ENCODE measurements around the gene TLR9.

The TLR9 gene

GRCh38 chr3:52190294-52191074 lies 35.0 kb downstream of the TLR9 start:
- H3K4me3 ChIP-seq, result no peak overlapping the region
- H3K27me3 ChIP-seq, result no peaks in the 10 kb centered on the region
- TF ChIP-seq Cebpa-rat (IDR thresholded peaks at IDR 0.05), result no peak
- H3K4me2 ChIP-seq, result peak overlapping the region in 2 of 11 experiments; percentile 45 to 73; a peak in 5 of 22 replicates
- peaks cover 5 to 62% (median 29%) of the 10 kb centered on the region in 10 experiments; a peak in 18 of 20 replicates for H3K4me1 ChIP-seq
- H3K9me3 ChIP-seq (replicated peaks in 1 of 11), result no peaks in the 10 kb centered on the region
- H4K20me1 ChIP-seq, result no peaks in the 10 kb centered on the region
- peak overlapping the region in 4 of 11 experiments; percentile 43 to 56 (median 46); a peak in 6 of 22 replicates for H3K27ac ChIP-seq
- H3K9ac ChIP-seq, result no peak overlapping the region
- H3K36me3 ChIP-seq, result no peaks in the 10 kb centered on the region

GRCh38 chr3:52188556-52188955 lies 36.9 kb downstream of the TLR9 start:
- peaks cover 20 to 66% (median 44%) of the 10 kb centered on the region in 10 experiments for H3K4me1 ChIP-seq
- H3K4me3 ChIP-seq, result no peak overlapping the region
- no peak overlapping the region for H3K9ac ChIP-seq
- H4K20me1 ChIP-seq, result no peaks in the 10 kb centered on the region
- no peaks in the 10 kb centered on the region for H3K9me3 ChIP-seq (replicated peaks in 1 of 11)
- no peaks in the 10 kb centered on the region for H3K36me3 ChIP-seq
- no peak for TF ChIP-seq Cebpa-rat (IDR thresholded peaks at IDR 0.05)
- no peaks in the 10 kb centered on the region for H3K27me3 ChIP-seq
- H3K4me2 ChIP-seq, result peak overlapping the region in 4 of 11 experiments; percentile 33 to 73 (median 44); a peak in 6 of 22 replicates
- peak overlapping the region in 1 of 11 experiments; percentile 56; a peak in 1 of 22 replicates for H3K27ac ChIP-seq

DNA sequence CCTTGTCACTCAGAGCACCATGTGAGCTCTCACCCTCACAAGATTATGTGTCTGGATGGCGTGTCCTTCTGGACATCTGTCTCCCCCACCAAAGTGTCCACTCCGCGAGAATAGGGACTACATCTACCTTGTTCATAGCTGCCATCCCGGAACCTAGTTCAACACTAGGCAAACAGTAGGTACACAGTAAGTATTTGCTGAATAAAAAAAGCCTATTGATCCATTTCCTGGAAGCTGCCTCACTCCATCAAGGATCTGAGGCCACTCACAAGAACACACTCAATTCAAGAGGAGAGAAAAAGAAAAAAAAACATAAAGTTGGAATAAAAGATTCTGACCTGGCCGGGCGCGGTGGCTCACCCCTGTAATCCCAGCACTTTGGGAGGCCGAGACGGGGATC lies 38.7 kb downstream of the TLR9 start:
- no peak for TF ChIP-seq Cebpa-rat (IDR thresholded peaks at IDR 0.05)
- Histone ChIP-seq H3K4me1 (peaks cover 33 to 68% (median 49%) of the 10 kb centered on the region in 10 experiments), H3K4me3 (no peak overlapping the region), H3K9me3 (replicated peaks in 1 of 11) (no peaks in the 10 kb centered on the region), H3K27ac (peak overlapping the region in 8 of 11 experiments; percentile 13 to 73 (median 64); a peak in 12 of 22 replicates), H3K4me2 (peak overlapping the region in 6 of 11 experiments; percentile 60 to 85 (median 76); a peak in 5 of 22 replicates), H3K9ac (peak overlapping the region in 2 of 11 experiments; percentile 15 to 32; a peak in 2 of 22 replicates), H4K20me1 (no peaks in the 10 kb centered on the region), H3K27me3 (no peaks in the 10 kb centered on the region), H3K36me3 (no peaks in the 10 kb centered on the region)

- Histone ChIP-seq H3K4me2 (peak overlapping the region; percentile 17 to 85 (median 60); a peak in 20 of 22 replicates), H3K27me3 (no peaks in the 10 kb centered on the region), H3K4me3 (no peak overlapping the region), H3K9me3 (replicated peaks in 1 of 11) (no peaks in the 10 kb centered on the region), H4K20me1 (no peaks in the 10 kb centered on the region), H3K4me1 (peaks cover 33 to 71% (median 50%) of the 10 kb centered on the region in 10 experiments), H3K9ac (peak overlapping the region in 3 of 11 experiments; percentile 15 to 49 (median 32); a peak in 4 of 22 replicates), H3K36me3 (no peaks in the 10 kb centered on the region), H3K27ac (peak overlapping the region in 8 of 11 experiments; percentile 13 to 73 (median 64); a peak in 14 of 22 replicates)
- no peak for TF ChIP-seq Cebpa-rat (IDR thresholded peaks at IDR 0.05)
Measured at GRCh38 chr3:52185837-52186236, 39.6 kb downstream of the TLR9 start.

DNA sequence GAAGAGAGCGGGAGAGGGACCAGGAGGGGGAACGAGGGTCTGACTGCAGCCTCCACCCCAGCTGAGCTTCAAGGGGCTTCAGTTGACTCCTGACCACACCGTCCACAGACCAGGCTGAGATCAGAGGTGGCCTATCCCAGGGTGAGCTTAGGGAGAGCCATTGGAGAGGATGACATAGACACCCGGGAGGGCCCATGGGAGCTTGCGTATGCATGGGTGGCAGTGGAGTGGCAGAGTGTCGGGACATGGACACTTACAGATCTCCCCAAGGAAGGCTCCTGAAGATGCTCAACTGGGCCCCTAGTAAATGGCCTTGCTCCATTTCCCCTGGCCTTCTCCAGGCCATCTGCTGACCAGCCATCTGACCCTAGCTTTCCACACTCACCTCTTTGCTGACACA lies 40.1 kb downstream of the TLR9 start:
- Histone ChIP-seq H3K4me1 (peaks cover 33 to 71% (median 50%) of the 10 kb centered on the region in 10 experiments), H3K27ac (peak overlapping the region in 6 of 11 experiments; percentile 43 to 73 (median 68); a peak in 10 of 22 replicates), H3K36me3 (no peaks in the 10 kb centered on the region), H4K20me1 (no peaks in the 10 kb centered on the region), H3K9ac (peak overlapping the region in 1 of 11 experiments; percentile 49; a peak in 1 of 22 replicates), H3K9me3 (replicated peaks in 1 of 11) (no peaks in the 10 kb centered on the region), H3K4me3 (no peak overlapping the region), H3K27me3 (no peaks in the 10 kb centered on the region), H3K4me2 (peak overlapping the region; percentile 17 to 85 (median 60); a peak in 18 of 22 replicates)
- TF ChIP-seq Cebpa-rat (IDR thresholded peaks at IDR 0.05), result no peak

GRCh38 chr3:52184690-52185089 lies 40.8 kb downstream of the TLR9 start:
- H3K4me1 ChIP-seq, result peaks cover 33 to 65% (median 47%) of the 10 kb centered on the region in 10 experiments
- peak overlapping the region in 6 of 11 experiments; percentile 45 to 73 (median 68); a peak in 10 of 22 replicates for H3K27ac ChIP-seq
- no peaks in the 10 kb centered on the region for H4K20me1 ChIP-seq
- H3K36me3 ChIP-seq, result no peaks in the 10 kb centered on the region
- no peak overlapping the region; a peak in 1 of 22 replicates for H3K9ac ChIP-seq
- H3K9me3 ChIP-seq (replicated peaks in 1 of 11), result no peaks in the 10 kb centered on the region
- no peak overlapping the region for H3K4me3 ChIP-seq
- no peaks in the 10 kb centered on the region for H3K27me3 ChIP-seq
- peak overlapping the region in 9 of 11 experiments; percentile 69 to 90 (median 84); a peak in 18 of 22 replicates for H3K4me2 ChIP-seq
- TF ChIP-seq Cebpa-rat (IDR thresholded peaks at IDR 0.05), result no peak

DNA sequence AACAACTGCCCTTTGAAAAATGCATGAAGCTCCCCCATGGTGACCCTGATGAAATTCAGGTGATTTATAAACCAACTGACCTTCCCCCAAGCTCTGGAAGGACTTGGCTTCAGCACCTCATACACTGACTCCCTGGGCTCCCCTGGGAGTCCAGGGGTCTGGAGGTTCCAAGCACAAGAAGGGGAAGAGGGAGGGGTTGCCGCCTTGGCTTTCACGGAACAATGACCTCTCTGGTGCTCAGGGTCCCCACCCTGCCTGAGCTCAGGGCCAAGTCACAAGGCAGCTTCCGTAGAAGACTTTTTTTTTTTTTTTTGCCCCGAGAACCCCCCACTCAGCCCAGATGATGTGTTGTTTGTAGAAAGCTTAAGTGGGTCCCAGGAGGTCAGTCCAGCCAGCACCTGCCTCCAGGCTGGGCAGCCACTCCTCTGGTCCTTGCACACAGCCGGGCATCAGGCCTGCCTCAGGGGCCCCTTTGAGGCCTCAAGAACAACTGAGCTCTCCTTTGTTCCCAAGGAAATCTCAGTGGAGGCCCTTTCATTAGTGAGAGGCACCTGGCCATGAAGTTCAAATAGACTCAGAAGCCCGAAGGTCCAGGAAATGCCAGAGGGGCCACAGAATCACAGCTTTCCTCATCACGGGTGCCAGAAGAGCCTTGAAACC lies 41.5 kb downstream of the TLR9 start:
- no peaks in the 10 kb centered on the region for H4K20me1 ChIP-seq
- H3K9ac ChIP-seq, result peak overlapping the region in 8 of 11 experiments; percentile 9 to 57 (median 36); a peak in 13 of 22 replicates
- H3K4me2 ChIP-seq, result peak overlapping the region; percentile 59 to 90 (median 79)
- no peaks in the 10 kb centered on the region for H3K27me3 ChIP-seq
- H3K9me3 ChIP-seq (replicated peaks in 1 of 11), result no peaks in the 10 kb centered on the region
- no peak overlapping the region for H3K4me3 ChIP-seq
- H3K27ac ChIP-seq, result peak overlapping the region in 9 of 11 experiments; percentile 3 to 73 (median 54); a peak in 15 of 22 replicates
- H3K4me1 ChIP-seq, result peaks cover 29 to 58% (median 46%) of the 10 kb centered on the region in 10 experiments
- no peak for TF ChIP-seq Cebpa-rat (IDR thresholded peaks at IDR 0.05)
- no peaks in the 10 kb centered on the region for H3K36me3 ChIP-seq

GRCh38 chr3:52182691-52183090 lies 42.8 kb downstream of the TLR9 start:
- Histone ChIP-seq H3K4me3 (no peak overlapping the region), H3K4me2 (peak overlapping the region in 9 of 11 experiments; percentile 69 to 90 (median 84); a peak in 10 of 22 replicates), H3K36me3 (no peaks in the 10 kb centered on the region), H3K9ac (no peak overlapping the region), H4K20me1 (no peaks in the 10 kb centered on the region), H3K27me3 (no peaks in the 10 kb centered on the region), H3K4me1 (peaks cover 27 to 61% (median 50%) of the 10 kb centered on the region in 10 experiments), H3K9me3 (replicated peaks in 1 of 11) (no peaks in the 10 kb centered on the region), H3K27ac (no peak overlapping the region)
- TF ChIP-seq Cebpa-rat (IDR thresholded peaks at IDR 0.05), result no peak

DNA sequence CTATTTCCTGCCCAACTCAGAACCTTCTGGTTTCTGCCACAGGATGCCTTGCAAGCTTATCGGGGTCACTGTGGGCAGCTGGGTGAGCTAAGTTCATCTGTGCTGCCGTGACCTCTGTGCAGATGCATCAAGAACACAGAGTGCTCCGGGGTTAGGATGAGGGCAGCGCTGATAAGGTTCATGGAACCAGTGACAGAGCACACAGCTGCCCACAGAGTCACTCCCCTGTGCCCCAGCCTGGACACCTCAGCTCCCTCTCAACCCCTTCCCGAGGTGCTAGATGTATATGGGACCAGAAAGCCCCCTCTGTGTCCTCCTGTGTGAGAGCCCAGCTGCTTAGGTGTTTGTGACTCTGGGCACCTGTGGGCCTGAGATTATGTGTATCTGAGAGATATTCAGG lies 43.2 kb downstream of the TLR9 start:
- Histone ChIP-seq H3K27ac (no peak overlapping the region), H3K4me2 (0 out of 22 replicates have a peak overlapping the region, but pooled peaks of 1 of the 11 experiments have one; percentile 7), H3K27me3 (no peaks in the 10 kb centered on the region), H3K4me1 (peaks cover 27 to 65% (median 55%) of the 10 kb centered on the region in 10 experiments), H3K9ac (no peak overlapping the region), H3K9me3 (replicated peaks in 1 of 11) (no peaks in the 10 kb centered on the region), H4K20me1 (no peaks in the 10 kb centered on the region), H3K36me3 (no peaks in the 10 kb centered on the region), H3K4me3 (no peak overlapping the region)
- no peak for TF ChIP-seq Cebpa-rat (IDR thresholded peaks at IDR 0.05)
